Measurements from ENCODE around the gene CKMT1A. TPM values are rescaled to one million over a fixed set of nuclear protein-coding genes. Genes with fewer than 3 reads are reported as not detected.

The CKMT1A gene
- not detected in 2 replicates for total RNA-seq

GRCh38 chr15:43693148-43694022 is at the start of gene CKMT1A:
CKMT1A (plus strand) TSS chr15:43693859; CDS start chr15:43694051, 192 bp downstream.

GRCh38 chr15:43648649-43649429 is 44.8 kb upstream of the CKMT1A start, which contains the start of gene CATSPER2:
CATSPER2 (minus strand) TSS chr15:43648844; CDS start chr15:43648061, 783 bp downstream.

GRCh38 chr15:43746245-43746902 is 52.7 kb downstream of the CKMT1A start, which contains the start of gene PDIA3:
PDIA3 (plus strand) TSS chr15:43746438; CDS start chr15:43746540, 102 bp downstream.

Other genes with a start within 250 kb of the CKMT1A start
- 106 and 141 TPM in 2 replicates for gene TP53BP1, start 200.7 kb upstream of the CKMT1A start, total RNA-seq
- 60.0 and 132 TPM in 2 replicates for gene MAP1A, start 176.3 kb upstream of the CKMT1A start, total RNA-seq
- 20.8 and 81.9 TPM in 2 replicates for gene PPIP5K1, start 103.7 kb upstream of the CKMT1A start, total RNA-seq
- not detected in 2 replicates for gene CKMT1B, start 99.8 kb upstream of the CKMT1A start, total RNA-seq
- gene STRC, start 75.1 kb upstream of the CKMT1A start, total RNA-seq: 0.09 and 0.30 TPM in 2 replicates
- 0.89 and 9.6 TPM in 2 replicates for gene CATSPER2, start 45.0 kb upstream of the CKMT1A start, total RNA-seq
- 529 and 690 TPM in 2 replicates for gene PDIA3, start 52.6 kb downstream of the CKMT1A start, total RNA-seq
- 1.7 and 2.7 TPM in 2 replicates for gene ELL3, start 83.1 kb downstream of the CKMT1A start, total RNA-seq
- gene SERF2, start 98.5 kb downstream of the CKMT1A start, total RNA-seq: 844 and 1,099 TPM in 2 replicates
- gene SERINC4, start 106.4 kb downstream of the CKMT1A start, total RNA-seq: not detected in 2 replicates
- 4.8 and 5.8 TPM in 2 replicates for gene HYPK, start 106.7 kb downstream of the CKMT1A start, total RNA-seq
- 27.9 and 31.5 TPM in 2 replicates for gene MFAP1, start 130.8 kb downstream of the CKMT1A start, total RNA-seq
- 3.0 and 11.5 TPM in 2 replicates for gene WDR76, start 133.1 kb downstream of the CKMT1A start, total RNA-seq